ENCODE measurements around the gene SPC25.

DNA sequence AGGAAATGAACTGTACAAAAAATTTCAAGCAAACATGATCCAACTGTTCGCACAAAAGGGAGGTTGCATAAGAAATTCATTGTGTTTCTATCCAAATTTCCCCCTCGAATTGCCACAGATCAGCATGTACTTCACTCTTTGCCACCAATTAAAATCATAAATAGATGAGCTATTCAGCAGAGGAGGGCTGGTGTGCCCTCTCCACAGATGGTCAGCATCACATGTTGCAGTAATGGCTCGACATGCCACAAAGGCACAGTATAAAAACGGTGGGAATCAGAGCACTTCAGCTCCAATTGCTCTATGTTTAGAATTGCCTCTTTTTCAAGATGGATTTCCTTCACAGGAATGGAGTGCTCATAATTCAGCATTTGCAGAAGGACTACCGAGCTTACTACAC, 10.8 kb upstream of the SPC25 start, which contains the start of gene G6PC2:
- TF ChIP-seq CTCF (IDR thresholded peaks at IDR 0.05; ENCODE audit: poor library complexity, severe bottlenecking) (no peak), EP300 (conservative IDR thresholded peaks at IDR 0.05; ENCODE audit: poor library complexity, severe bottlenecking) (no peak), SMC3 (conservative IDR thresholded peaks at IDR 0.05; ENCODE audit: poor library complexity) (no peak), EZH2 (IDR thresholded peaks at IDR 0.05; ENCODE audit: borderline replicate concordance, insufficient read depth, low read length, poor library complexity, severe bottlenecking) (no peak), MXI1 (conservative IDR thresholded peaks at IDR 0.05; ENCODE audit: poor library complexity, severe bottlenecking) (no peak), POLR2AphosphoS5 (IDR thresholded peaks at IDR 0.05) (no peak)
- TF ChIP-seq, protein P1, sequence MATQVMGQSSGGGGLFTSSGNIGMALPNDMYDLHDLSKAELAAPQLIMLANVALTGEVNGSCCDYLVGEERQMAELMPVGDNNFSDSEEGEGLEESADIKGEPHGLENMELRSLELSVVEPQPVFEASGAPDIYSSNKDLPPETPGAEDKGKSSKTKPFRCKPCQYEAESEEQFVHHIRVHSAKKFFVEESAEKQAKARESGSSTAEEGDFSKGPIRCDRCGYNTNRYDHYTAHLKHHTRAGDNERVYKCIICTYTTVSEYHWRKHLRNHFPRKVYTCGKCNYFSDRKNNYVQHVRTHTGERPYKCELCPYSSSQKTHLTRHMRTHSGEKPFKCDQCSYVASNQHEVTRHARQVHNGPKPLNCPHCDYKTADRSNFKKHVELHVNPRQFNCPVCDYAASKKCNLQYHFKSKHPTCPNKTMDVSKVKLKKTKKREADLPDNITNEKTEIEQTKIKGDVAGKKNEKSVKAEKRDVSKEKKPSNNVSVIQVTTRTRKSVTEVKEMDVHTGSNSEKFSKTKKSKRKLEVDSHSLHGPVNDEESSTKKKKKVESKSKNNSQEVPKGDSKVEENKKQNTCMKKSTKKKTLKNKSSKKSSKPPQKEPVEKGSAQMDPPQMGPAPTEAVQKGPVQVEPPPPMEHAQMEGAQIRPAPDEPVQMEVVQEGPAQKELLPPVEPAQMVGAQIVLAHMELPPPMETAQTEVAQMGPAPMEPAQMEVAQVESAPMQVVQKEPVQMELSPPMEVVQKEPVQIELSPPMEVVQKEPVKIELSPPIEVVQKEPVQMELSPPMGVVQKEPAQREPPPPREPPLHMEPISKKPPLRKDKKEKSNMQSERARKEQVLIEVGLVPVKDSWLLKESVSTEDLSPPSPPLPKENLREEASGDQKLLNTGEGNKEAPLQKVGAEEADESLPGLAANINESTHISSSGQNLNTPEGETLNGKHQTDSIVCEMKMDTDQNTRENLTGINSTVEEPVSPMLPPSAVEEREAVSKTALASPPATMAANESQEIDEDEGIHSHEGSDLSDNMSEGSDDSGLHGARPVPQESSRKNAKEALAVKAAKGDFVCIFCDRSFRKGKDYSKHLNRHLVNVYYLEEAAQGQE (IDR thresholded peaks at IDR 0.05; ENCODE audit: borderline replicate concordance) = no peak

Measured in neural cell (in vitro differentiated cells).